GM12801 (cell line): ENCODE data around the gene RNGTT.

Source experiments
- TF ChIP-seq, protein P1 (sequence below): IDR thresholded peaks from one replicate; pipeline ENCODE4 v1.5.1; 2011; ENCODE audit warnings: control low read depth; ENCODE audit not compliant: insufficient read length; ENCODE audit errors: extremely low read depth

The RNGTT gene

DNA sequence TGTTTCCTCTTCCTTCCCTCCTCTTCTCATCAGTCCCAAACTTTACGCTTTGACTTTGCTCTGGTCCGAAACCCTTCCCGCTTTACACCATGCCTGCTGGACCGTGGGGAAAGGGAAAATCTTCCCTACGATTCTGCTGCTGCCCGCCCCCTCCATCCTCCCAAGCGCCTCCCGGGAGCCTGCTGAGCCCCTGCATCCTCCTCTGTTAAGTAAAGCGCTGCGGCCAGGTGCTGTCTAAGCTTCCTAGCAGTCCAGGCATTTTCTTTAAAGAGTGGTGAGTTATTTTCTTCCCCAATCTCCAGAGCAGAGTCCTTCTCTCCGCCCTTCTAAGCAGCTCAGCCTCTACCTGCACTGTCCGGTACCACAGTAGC is 376.3 kb downstream of the RNGTT start:
- TF ChIP-seq, protein P1, sequence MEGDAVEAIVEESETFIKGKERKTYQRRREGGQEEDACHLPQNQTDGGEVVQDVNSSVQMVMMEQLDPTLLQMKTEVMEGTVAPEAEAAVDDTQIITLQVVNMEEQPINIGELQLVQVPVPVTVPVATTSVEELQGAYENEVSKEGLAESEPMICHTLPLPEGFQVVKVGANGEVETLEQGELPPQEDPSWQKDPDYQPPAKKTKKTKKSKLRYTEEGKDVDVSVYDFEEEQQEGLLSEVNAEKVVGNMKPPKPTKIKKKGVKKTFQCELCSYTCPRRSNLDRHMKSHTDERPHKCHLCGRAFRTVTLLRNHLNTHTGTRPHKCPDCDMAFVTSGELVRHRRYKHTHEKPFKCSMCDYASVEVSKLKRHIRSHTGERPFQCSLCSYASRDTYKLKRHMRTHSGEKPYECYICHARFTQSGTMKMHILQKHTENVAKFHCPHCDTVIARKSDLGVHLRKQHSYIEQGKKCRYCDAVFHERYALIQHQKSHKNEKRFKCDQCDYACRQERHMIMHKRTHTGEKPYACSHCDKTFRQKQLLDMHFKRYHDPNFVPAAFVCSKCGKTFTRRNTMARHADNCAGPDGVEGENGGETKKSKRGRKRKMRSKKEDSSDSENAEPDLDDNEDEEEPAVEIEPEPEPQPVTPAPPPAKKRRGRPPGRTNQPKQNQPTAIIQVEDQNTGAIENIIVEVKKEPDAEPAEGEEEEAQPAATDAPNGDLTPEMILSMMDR: no peak

GRCh38 chr6:88586371-88587149 is 376.9 kb downstream of the RNGTT start:
- TF ChIP-seq, protein P1: no peak

DNA sequence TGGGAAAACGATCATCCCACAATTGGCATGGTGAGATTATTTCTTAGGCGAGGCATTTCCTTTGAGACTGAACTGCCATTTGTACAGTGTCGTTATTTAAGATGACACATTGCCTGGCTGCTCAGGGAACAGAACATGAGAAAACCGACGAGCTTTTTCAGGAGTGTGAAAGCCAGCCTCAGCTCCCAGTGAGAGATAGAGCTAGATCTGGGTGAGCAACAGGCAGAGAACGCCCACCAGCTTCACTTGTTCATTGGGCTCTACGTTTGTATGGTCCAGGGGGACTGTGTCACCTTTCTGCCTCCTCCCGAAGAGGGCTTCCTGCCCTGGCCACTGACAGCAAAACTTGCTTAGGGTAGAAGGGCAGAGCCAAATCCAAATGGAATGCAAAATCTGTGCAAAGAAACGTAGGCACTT is 378.1 kb downstream of the RNGTT start:
- TF ChIP-seq, protein P1: no peak

DNA sequence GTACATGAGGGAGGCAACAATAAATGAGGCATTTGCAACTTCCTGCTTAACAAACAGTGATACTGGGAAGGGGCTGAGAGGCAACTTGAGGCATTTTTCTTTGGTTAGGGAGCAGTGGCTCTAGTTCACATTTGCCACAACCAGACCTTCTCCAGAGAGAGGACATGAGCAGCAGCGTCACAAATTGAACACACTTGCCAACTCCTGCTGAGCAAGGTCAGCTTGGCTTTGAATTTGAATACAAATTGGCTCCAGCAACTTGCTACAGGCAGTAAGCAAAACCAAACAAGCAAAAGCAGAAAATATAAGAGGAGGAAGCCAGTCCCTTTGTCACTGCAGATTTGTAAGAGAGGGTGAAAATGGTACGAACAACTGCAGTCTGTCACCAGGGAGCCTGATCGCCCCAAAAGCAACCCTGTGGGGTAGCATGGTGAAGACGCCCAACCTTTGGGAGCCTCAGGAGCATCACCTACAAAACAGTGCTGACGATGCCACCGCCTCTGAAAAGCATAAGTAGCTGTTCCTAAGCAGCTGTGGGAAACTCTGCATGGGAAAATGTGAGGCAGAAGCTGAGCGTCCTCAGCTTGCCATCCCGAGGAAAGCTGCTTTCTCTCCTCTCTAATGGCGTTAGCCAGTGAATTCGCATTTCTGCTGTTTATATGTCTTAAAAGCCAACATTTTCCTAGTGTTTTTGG is 378.7 kb downstream of the RNGTT start:
- TF ChIP-seq, protein P1: no peak

GRCh38 chr6:88577461-88577860 is 386.0 kb downstream of the RNGTT start:
- TF ChIP-seq, protein P1: no peak

DNA sequence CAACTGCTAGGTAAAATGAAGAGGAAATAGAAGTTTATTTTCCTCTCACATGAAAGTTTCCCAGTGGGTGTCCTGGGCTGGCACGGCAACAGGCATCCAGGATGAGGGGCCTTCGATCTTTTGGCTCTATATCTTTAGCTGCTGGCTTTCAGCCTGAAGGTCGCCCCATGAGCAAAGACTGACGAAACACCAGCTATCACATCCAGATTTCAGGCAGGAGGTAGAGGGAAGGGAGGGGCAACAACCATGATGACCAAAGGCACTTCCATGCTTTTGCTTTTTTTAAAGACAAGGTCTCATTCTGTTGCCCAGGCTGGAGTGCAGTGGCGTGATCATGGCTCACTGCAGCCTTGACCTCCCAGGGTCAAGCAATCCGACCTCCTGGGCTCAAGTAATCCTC is 387.9 kb downstream of the RNGTT start:
- TF ChIP-seq, protein P1: no peak

- TF ChIP-seq, protein P1: no peak
These were observed 388.8 kb downstream of the RNGTT start for GRCh38 chr6:88574651-88575050.
